Esophagus squamous epithelium (tissue), 5 donors: ENCODE results near the gene CYB561. TPM values are rescaled to one million over a fixed set of nuclear protein-coding genes. Genes with fewer than 3 reads are reported as not detected.

ENCODE experiments used
- DNase-seq: peaks from one replicate; lab custom pipeline; 2025; lab: John Stamatoyannopoulos, UW
- H3K27ac ChIP-seq, 4 donors: fragments of 200-600 bp; sonication (generic); one replicate each; pipeline ENCODE4 v1.5.1; 2016 to 2019; ENCODE audit warnings: mild to moderate bottlenecking in 1 of 4
- H3K27me3 ChIP-seq, 4 donors: fragments of 200-600 bp; sonication (generic); 1 replicate in 3 of 4; 2 replicates in 1 of 4; pipeline versions ENCODE4 v1.5.1 to v1.6.0; 2017 to 2021; ENCODE audit warnings: antibody characterized with exemption in 1 of 4
- H3K36me3 ChIP-seq, 3 donors: fragments of 200-600 bp; sonication (generic); one replicate each; pipeline ENCODE4 v1.5.1; 2016 to 2019
- H3K4me1 ChIP-seq, 3 donors: fragments of 200-600 bp; sonication (generic); one replicate each; pipeline ENCODE4 v1.5.1; 2017 to 2019
- H3K4me3 ChIP-seq, 4 donors: fragments of 200-600 bp; sonication (generic); 1 replicate in 3 of 4; 2 replicates in 1 of 4; pipeline ENCODE4 v1.5.1; 2016 to 2019; ENCODE audit warnings: mild to moderate bottlenecking in 2 of 4, moderate library complexity in 1 of 4
- H3K9me3 ChIP-seq, 3 donors: fragments of 200-600 bp; sonication (generic); one replicate each; pipeline ENCODE4 v1.5.1; 2016 to 2019
- POLR2A ChIP-seq, 4 donors: fragments of 450-650 bp; IDR thresholded peaks; one replicate each; pipeline ENCODE4 v1.6.1; 2017; ENCODE audit warnings: antibody characterized with exemption in 4 of 4, mild to moderate bottlenecking in 4 of 4, moderate library complexity in 3 of 4
- WGBS, 2 donors: methylation state at CpG; one replicate each; pipeline ENCODE4 v1.1.5; 2018; 5-methylcytosine and 5-hydroxymethylcytosine counted together
- intact Hi-C: fragments of 100-400 bp; cut with DNase I; formaldehyde crosslinking; loops from one replicate; pipeline ENCODE4 v1.15.0; 2022
- total RNA-seq, 4 donors: library from RNA; depleted of rRNA; stranded (reverse); fragments of >200 nt; gene quantifications; one replicate each; pipeline ENCODE4 v1.1.0, GENCODE V29; 2016
- TF ChIP-seq, protein P1 (sequence below), 6 experiments: fragments of 450-650 bp in 4 of 6; fragments of 200-600 bp in 2 of 6; sonication (generic) in 2 of 6; IDR thresholded peaks; one replicate each; pipeline ENCODE4 v1.5.1; 2016 to 2019; ENCODE audit warnings: antibody characterized with exemption in 6 of 6, mild to moderate bottlenecking in 4 of 6, moderate library complexity in 4 of 6
- donor health status: DM: yes; HTN: yes; CAD: no.

CYB561 gene
- total RNA-seq, 4 donors from 2014 or later: 32.4 to 95.6 (median 42.4) TPM

DNA sequence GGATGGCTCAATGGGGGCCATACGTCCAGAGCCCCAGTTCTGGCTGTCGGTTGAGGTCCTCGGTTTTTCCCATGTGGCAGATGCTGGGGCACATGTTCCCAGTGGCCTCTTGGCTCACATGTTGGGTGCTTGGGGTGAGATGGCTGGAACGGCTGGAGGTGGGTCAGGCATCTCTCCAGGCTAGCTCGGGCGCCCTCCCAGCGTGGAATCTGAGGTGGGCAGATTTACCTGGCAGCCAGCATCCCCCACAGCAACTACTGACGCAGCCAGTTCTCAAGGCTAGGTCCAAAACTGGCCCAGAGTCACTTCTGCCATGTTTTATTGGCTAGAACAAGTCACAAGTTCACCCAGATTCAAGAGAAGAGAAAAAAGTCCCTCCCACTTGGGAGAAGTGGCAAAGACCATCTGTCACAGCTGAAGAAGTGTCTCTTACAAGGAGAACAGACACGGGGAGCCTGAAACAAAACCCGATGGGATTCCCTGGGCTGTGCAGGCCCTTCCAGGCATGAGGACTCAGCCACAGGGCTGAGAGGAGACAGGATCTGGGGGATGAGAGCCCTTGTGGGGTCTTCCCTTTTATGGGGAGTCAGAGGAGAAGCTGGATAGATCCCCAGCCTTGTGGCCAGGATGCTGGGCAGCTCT, 46.0 kb upstream of the CYB561 start:
- no peak for DNase-seq
- Histone ChIP-seq H3K9me3 (no peaks in the 10 kb centered on the region), H3K27ac (no peak overlapping the region), H3K27me3 (peaks cover 0 to 19% (median 0%) of the 10 kb centered on the region in 4 donors), H3K36me3 (no peaks in the 10 kb centered on the region), H3K4me1 (no peaks in the 10 kb centered on the region), H3K4me3 (no peak overlapping the region)
- WGBS, 2 donors: 53 to 61% methylated on average over 3 to 5 of the region's 10 CpGs
- intact Hi-C loops: no loop called here
- TF ChIP-seq, protein P1, sequence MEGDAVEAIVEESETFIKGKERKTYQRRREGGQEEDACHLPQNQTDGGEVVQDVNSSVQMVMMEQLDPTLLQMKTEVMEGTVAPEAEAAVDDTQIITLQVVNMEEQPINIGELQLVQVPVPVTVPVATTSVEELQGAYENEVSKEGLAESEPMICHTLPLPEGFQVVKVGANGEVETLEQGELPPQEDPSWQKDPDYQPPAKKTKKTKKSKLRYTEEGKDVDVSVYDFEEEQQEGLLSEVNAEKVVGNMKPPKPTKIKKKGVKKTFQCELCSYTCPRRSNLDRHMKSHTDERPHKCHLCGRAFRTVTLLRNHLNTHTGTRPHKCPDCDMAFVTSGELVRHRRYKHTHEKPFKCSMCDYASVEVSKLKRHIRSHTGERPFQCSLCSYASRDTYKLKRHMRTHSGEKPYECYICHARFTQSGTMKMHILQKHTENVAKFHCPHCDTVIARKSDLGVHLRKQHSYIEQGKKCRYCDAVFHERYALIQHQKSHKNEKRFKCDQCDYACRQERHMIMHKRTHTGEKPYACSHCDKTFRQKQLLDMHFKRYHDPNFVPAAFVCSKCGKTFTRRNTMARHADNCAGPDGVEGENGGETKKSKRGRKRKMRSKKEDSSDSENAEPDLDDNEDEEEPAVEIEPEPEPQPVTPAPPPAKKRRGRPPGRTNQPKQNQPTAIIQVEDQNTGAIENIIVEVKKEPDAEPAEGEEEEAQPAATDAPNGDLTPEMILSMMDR (IDR thresholded peaks at IDR 0.05): no peak

DNA sequence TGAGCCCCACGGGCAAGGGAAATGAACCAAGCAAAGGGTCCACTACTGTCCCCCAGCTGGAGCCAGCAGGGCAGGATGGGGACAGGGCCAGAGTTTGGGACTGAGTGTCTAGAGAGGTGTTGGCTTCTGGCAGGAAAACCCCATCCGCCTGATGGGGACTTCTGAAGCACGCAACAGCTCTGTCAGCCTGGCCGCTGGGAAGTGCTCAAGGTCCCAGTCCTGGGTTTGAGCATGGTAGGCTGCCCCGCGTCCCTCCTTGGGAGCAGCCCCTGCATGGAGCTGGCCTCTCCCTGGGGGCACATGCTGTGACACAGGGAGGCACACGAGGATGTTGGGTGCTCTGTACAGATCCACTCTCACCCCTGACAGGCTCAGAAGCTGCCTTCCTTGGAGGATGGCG, 45.3 kb upstream of the CYB561 start:
- H3K27me3 ChIP-seq: peaks cover 0 to 19% (median 0%) of the 10 kb centered on the region in 4 donors
- no peak for TF ChIP-seq POLR2A (IDR thresholded peaks at IDR 0.05)
- TF ChIP-seq, protein P1 (IDR thresholded peaks at IDR 0.05): no peak
- no peak for DNase-seq
- intact Hi-C loops: no loop called here
- H3K27ac ChIP-seq: no peak overlapping the region
- H3K36me3 ChIP-seq: no peaks in the 10 kb centered on the region
- WGBS, 2 donors: 0% methylated on average over 1 of the region's 8 CpGs; no CpG with 5 or more reads in 1 of the 2 donors
- no peaks in the 10 kb centered on the region for H3K9me3 ChIP-seq
- H3K4me1 ChIP-seq: no peaks in the 10 kb centered on the region
- H3K4me3 ChIP-seq: no peak overlapping the region

DNA sequence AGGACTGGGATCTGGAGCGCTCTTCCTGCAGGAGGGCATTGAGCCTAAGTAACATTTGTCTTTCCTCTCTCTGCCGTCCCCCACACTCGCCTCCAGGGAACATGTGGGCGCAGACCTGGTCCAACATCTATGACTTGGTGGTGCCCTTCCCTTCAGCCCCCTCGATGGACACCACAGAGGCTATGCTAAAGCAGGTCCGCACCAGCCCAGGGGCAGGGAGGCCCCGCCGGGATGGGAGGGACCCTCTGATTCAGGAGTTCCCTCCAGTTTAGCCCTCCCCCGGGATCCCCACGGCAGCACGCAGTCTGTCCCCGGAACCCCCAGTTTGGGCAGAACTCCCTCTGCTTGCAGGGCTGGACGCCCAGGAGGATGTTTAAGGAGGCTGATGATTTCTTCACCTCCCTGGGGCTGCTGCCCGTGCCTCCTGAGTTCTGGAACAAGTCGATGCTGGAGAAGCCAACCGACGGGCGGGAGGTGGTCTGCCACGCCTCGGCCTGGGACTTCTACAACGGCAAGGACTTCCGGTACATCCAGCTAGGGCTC, 44.8 kb upstream of the CYB561 start:
- peaks cover 0 to 19% (median 0%) of the 10 kb centered on the region in 4 donors for H3K27me3 ChIP-seq
- WGBS, 2 donors: 86 to 100% methylated on average over 1 to 4 of the region's 22 CpGs
- no peaks in the 10 kb centered on the region for H3K36me3 ChIP-seq
- H3K9me3 ChIP-seq: no peaks in the 10 kb centered on the region
- H3K27ac ChIP-seq: no peak overlapping the region
- TF ChIP-seq, protein P1 (IDR thresholded peaks at IDR 0.05): no peak
- no peak for TF ChIP-seq POLR2A (IDR thresholded peaks at IDR 0.05)
- intact Hi-C loops: no loop called here
- DNase-seq: no peak
- H3K4me3 ChIP-seq: no peak overlapping the region
- no peaks in the 10 kb centered on the region for H3K4me1 ChIP-seq

DNA sequence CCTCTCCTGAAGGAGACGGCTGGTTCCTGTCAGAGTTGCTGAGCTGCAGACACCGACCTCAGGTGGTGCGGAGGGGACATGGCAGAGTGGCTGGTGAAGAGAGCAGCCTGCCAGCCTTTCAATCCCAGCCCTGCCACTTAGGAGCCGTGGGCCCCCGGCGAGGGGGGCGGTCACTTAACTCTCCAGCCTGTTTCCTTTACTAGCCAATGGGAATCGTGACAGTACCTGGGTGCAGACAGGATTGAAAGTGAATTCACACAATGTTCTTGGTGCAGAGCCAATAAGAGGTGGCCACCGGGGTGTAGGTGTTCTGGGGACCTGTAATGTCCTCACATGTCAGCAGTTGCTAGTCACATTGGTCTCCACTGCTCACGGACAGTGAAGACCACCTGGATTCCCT, 44.2 kb upstream of the CYB561 start:
- 33 to 40% methylated on average over 4 to 7 of the region's 10 CpGs for WGBS, 2 donors
- intact Hi-C loops: no loop called here
- Histone ChIP-seq H3K4me1 (no peaks in the 10 kb centered on the region), H3K36me3 (no peaks in the 10 kb centered on the region), H3K27ac (no peak overlapping the region), H3K27me3 (peaks cover 0 to 19% (median 0%) of the 10 kb centered on the region in 4 donors), H3K4me3 (no peak overlapping the region), H3K9me3 (no peaks in the 10 kb centered on the region)
- TF ChIP-seq POLR2A (IDR thresholded peaks at IDR 0.05): no peak
- TF ChIP-seq, protein P1 (IDR thresholded peaks at IDR 0.05): no peak
- no peak for DNase-seq

DNA sequence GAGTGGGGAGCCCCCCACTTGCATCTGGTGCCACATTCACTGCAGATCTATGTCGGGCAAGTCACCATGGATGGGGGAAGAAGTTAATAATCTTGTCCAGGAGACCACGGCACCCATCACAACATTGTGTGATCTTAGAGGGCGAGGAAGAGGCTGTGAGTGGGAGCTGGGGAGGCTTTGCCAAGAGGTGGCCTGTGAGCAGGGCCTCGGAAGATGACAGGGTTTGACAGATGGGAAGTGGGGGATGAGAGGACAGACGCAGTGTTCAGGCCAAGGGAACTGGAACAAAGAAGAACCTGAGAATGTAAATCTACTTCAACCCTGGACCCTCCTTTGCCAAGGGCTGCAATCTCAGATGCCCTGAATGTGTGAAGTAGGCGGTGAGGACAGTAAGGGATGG, 43.2 kb upstream of the CYB561 start:
- WGBS, 2 donors: 67 to 75% methylated on average over 4 to 6 of the region's 6 CpGs
- Histone ChIP-seq H3K27ac (no peak overlapping the region), H3K36me3 (no peaks in the 10 kb centered on the region), H3K4me1 (no peaks in the 10 kb centered on the region), H3K27me3 (peaks cover 0 to 19% (median 0%) of the 10 kb centered on the region in 4 donors), H3K9me3 (no peaks in the 10 kb centered on the region), H3K4me3 (no peak overlapping the region)
- intact Hi-C loops: no loop called here
- TF ChIP-seq, protein P1 (IDR thresholded peaks at IDR 0.05): no peak
- TF ChIP-seq POLR2A (IDR thresholded peaks at IDR 0.05): no peak
- DNase-seq: no peak
